Skeletal muscle tissue (tissue), 4 donors: ENCODE data around the gene KRTAP5-3. TPM values are rescaled to one million over a fixed set of nuclear protein-coding genes. Genes with fewer than 3 reads are reported as not detected.
A peak's percentile ranks its signal among the peaks of the same experiment; 100 is the strongest.

ENCODE experiments used
- H3K27ac ChIP-seq: one replicate; pipeline ENCODE4 v1.7.0; 2013; ENCODE audit warnings: mild to moderate bottlenecking, low read depth, low read length, inconsistent platforms
- H3K27me3 ChIP-seq, 3 donors: one replicate each; pipeline ENCODE4 v1.7.0; 2013; ENCODE audit warnings: low read length in 3 of 3; ENCODE audit not compliant: control insufficient read depth in 3 of 3, insufficient read depth in 3 of 3
- H3K36me3 ChIP-seq, 3 donors: one replicate each; pipeline ENCODE4 v1.7.0; 2013; ENCODE audit warnings: low read length in 3 of 3; ENCODE audit not compliant: control insufficient read depth in 3 of 3, insufficient read depth in 3 of 3
- H3K4me1 ChIP-seq, 3 donors: one replicate each; pipeline ENCODE4 v1.7.0; 2013; ENCODE audit warnings: low read length in 3 of 3, mild to moderate bottlenecking in 3 of 3; ENCODE audit not compliant: control insufficient read depth in 3 of 3, insufficient read depth in 3 of 3
- H3K4me3 ChIP-seq, 3 donors: one replicate each; pipeline ENCODE4 v1.7.0; 2013; ENCODE audit warnings: low read length in 3 of 3
- H3K9ac ChIP-seq, 3 donors: one replicate each; pipeline ENCODE4 v1.7.0; 2013; ENCODE audit warnings: low read length in 3 of 3, mild to moderate bottlenecking in 3 of 3, moderate library complexity in 2 of 3, low read depth in 1 of 3
- H3K9me3 ChIP-seq, 3 donors: one replicate each; pipeline ENCODE4 v1.7.0; 2013; ENCODE audit warnings: low read length in 3 of 3; ENCODE audit not compliant: control insufficient read depth in 3 of 3
- total RNA-seq: library from RNA; depleted of rRNA; stranded (reverse); fragments of >200 nt; gene quantifications from one replicate; pipeline ENCODE4 v1.2.3, GENCODE V29; 2014
- donor health status: Osteomylitis.

The KRTAP5-3 gene
- total RNA-seq, 1 donor from 2014 or later: not detected

DNA sequence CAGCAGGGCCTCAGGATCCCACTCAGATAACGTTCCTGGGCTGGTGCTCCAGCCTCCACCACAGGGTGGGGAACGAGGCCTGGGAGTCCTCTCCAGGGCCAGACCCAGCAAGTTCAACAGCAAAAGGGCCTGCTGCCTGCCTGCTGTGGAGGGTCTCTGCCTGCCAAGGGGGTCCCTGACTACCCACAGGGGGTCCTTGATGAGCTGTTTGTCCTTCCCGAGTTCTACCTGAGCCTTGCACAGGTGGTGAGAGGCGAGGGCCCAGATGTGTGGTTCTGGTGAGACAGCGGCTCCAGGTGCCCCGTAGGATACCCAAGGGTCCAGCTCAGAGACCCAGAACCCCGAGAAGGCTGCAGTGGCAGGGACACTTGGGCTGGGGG, 40.6 kb downstream of the KRTAP5-3 start:
- Histone ChIP-seq H3K27me3 (no peaks in the 10 kb centered on the region), H3K9ac (peak overlapping the region in 2 of 3 donors; percentile 14 to 82), H3K9me3 (no peaks in the 10 kb centered on the region), H3K27ac (peak overlapping the region; percentile 79), H3K4me3 (peak overlapping the region in 1 of 3 donors; percentile 13), H3K4me1 (peaks cover 15 to 77% (median 73%) of the 10 kb centered on the region in 3 donors), H3K36me3 (peaks cover 0 to 19% (median 5%) of the 10 kb centered on the region in 3 donors)

DNA sequence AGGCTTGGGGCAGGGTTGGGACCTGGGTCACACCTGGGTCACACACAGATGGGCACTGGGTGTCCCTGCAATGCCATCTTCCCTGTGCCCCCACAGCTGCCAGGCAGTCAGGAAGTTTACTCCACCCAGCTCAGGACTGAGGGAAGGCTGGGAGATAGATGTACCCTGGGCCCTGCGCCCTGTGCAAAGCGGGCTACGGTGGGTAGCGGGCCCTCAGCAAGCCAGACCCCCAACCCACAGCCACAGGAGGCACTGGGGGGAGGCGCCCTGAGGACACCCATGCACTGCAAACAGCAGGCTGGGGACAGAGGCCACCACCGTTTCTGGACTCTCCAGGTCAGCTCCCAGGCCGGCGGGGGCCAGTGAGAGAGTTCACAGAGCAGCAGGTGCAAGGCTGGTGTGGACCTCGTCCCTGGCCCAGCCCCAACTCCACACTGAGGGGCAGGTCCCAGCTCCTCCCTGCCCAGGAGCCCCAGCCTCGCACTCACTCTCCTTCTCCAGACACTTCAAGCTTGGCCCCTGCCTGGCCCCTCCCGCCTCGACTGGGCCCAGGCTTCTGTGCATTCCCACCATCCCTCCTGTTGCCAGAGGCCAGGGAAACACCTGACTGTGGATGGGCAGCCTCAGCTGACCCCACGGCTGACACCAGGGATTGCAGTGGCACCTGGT, 41.1 kb downstream of the KRTAP5-3 start:
- Histone ChIP-seq H3K36me3 (peaks cover 0 to 24% (median 11%) of the 10 kb centered on the region in 3 donors), H3K27ac (peak overlapping the region; percentile 79), H3K9ac (peak overlapping the region; percentile 30 to 78 (median 50)), H3K27me3 (no peaks in the 10 kb centered on the region), H3K4me1 (peaks cover 15 to 82% (median 76%) of the 10 kb centered on the region in 3 donors), H3K4me3 (no peak overlapping the region), H3K9me3 (no peaks in the 10 kb centered on the region)

DNA sequence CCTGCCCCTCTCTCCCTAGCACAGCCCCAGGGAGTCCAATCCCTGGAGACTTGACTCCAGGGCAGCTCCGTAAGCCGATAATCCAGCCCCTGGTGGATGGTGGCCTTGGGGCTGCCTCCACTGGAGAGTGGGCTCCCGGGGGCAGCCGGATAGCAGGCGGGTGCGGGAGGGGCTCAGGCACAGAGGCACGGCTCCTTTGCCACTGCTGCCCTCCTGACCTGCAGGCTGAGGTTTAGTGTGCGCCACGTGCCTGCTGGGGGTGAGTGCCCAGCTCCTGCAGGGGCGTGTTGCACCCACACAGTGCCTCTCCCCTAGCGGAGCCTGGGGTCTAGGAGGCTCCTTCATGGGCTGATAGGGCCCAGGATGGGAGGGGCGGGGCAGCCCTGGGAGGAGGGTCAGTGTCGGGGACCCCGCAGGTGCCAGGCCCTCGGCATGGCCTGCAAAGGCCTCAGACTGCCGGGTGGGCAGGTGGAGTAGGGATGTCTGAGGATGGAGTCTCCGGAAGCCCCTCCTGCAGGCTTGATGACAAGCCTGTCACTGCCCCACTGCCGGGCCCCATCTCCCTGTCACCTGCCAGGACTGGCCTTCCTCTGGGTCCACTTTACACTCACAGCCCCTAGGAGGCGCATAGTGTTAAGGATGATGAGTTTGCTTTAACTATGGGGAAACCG, 41.7 kb downstream of the KRTAP5-3 start:
- H3K4me1 ChIP-seq: peaks cover 15 to 83% (median 76%) of the 10 kb centered on the region in 3 donors
- H3K36me3 ChIP-seq: peaks cover 2 to 29% (median 12%) of the 10 kb centered on the region in 3 donors
- no peaks in the 10 kb centered on the region for H3K27me3 ChIP-seq
- H3K27ac ChIP-seq: peak overlapping the region; percentile 79
- no peaks in the 10 kb centered on the region for H3K9me3 ChIP-seq
- H3K4me3 ChIP-seq: no peak overlapping the region
- H3K9ac ChIP-seq: peak overlapping the region in 2 of 3 donors; percentile 30 to 78

DNA sequence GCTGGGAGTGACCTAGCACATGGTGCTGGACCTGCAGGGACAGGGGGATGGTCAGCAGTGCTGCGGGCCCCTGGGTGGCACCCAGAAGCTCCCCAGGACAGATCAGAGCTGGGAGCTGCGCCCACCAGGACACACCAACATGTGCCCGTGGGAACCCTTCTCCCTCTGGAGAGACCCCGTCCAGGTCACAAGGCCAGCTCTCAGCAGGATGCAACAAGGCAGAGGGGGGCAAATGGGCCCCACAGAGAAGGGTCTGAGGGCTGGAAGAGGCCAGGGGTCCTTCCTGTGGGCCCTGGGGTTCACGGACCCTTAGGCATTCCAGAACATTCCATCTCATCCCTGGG, 42.4 kb downstream of the KRTAP5-3 start:
- H3K9me3 ChIP-seq: no peaks in the 10 kb centered on the region
- no peak overlapping the region for H3K4me3 ChIP-seq
- peak overlapping the region in 1 of 3 donors; percentile 78 for H3K9ac ChIP-seq
- H3K27ac ChIP-seq: no peak overlapping the region
- H3K36me3 ChIP-seq: peaks cover 2 to 31% (median 12%) of the 10 kb centered on the region in 3 donors
- H3K27me3 ChIP-seq: no peaks in the 10 kb centered on the region
- peaks cover 13 to 81% (median 75%) of the 10 kb centered on the region in 3 donors for H3K4me1 ChIP-seq

DNA sequence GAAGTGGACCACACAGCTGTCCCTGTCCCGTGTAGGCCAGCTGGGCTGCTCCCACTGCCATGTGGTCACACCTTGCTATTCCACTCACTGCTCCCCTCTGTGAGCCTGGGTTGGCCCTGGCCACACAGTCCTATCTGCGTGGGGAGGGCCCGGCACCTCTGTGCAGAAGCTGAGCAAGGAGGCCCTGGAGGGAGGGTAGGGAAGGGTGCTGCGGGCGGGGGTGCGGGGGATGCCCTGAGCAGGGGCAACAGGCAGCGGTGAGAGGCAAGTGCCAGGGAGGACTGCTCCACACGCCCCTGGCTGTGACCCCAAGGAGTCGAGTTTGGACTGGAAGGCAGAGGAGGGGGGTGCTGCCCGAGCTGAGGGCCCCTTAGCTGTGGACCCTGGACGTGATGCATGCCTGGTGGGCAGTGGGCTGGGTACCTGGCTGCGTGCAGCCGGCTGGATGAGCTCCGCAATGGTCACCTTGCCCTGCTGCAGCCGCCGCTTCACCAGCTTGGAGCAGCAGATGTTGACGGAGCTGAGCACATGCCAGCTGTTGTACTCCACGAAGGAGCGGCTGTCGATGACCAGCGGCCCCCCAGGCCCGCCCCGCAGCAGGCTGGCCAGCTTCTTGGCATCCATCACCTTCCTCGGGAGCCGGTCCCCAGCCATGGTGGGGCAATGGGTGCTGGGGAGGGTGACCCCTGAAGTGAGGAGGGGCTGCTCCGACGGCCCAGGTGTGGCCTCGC, 42.9 kb downstream of the KRTAP5-3 start:
- peaks cover 13 to 82% (median 76%) of the 10 kb centered on the region in 3 donors for H3K4me1 ChIP-seq
- H3K4me3 ChIP-seq: no peak overlapping the region
- H3K27ac ChIP-seq: no peak overlapping the region
- H3K27me3 ChIP-seq: no peaks in the 10 kb centered on the region
- no peaks in the 10 kb centered on the region for H3K9me3 ChIP-seq
- H3K9ac ChIP-seq: peak overlapping the region in 1 of 3 donors; percentile 72
- peaks cover 2 to 37% (median 12%) of the 10 kb centered on the region in 3 donors for H3K36me3 ChIP-seq

DNA sequence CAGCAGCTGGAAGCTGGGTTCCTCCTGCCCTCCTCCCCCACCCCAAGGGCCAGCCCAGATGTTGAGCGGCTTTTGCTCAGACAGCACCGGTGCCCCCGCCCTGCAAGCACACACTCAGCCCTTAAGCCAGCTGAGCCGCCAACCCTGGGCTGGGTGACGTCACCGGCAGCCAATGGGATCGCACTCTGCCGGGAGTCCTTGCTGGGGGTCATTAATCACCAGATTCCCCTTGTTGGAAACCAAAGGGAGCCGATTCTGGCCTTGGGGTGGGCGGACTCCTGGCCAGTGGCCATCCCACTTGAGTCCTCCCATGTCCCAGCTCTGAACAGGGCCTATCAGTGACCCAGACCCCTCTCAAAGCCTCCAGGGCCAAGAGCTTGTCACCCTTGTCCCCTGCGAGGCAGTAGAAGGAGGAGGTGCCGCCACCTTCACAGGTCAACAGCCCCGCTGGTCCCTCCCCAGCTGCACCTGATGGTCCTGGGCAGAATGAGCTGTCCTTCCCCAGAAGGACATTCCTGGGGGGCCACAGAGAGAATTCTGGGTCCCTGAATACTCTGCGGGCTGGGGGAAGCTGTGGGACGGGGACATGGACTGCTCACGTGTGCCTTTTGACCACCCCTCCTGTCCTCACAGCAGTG, 43.6 kb downstream of the KRTAP5-3 start:
- H3K9me3 ChIP-seq: no peaks in the 10 kb centered on the region
- H3K4me1 ChIP-seq: peaks cover 14 to 83% (median 77%) of the 10 kb centered on the region in 3 donors
- H3K27ac ChIP-seq: no peak overlapping the region
- H3K27me3 ChIP-seq: no peaks in the 10 kb centered on the region
- peaks cover 2 to 41% (median 12%) of the 10 kb centered on the region in 3 donors for H3K36me3 ChIP-seq
- H3K4me3 ChIP-seq: no peak overlapping the region
- peak overlapping the region in 1 of 3 donors; percentile 72 for H3K9ac ChIP-seq

DNA sequence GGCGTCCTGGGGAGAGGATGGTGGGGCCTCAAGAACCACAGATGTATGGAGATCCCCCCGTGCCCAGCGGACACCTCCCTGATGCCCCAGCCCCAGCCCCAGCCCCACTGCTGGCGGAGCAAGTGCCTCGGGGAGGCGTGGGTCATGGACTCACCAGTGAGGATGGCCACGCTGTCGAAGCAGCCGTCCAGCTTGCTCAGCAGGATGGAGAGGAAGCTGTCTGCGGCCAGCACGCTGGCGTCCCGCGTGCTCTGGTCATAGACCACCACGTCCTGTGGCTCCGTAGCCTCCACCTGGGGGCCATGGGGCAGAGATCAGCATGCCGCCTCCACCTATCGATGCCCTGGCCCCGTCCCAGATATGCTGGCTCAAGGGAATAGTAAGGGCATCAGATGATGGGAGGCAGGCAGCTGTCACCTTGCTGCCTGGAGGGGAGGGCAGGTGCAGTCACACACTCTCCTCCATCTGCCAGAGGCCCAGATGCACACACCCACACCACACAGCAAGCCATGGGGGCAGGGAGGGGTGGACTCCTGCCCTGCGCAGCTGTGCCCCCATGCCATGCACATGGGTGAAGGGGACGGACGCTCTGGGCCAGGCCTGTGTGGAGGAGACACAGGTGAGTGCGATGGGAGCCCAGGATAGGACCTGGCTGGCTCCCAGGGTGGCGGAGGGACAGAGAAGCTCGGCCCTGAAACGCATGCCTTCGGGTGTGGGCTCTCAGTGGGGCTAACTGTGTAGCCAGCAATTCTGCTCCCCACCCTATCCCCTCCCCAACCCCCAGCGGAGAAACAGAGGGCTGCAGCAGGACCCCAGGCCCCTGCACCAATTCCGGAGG, 44.3 kb downstream of the KRTAP5-3 start:
- Histone ChIP-seq H3K9ac (no peak overlapping the region), H3K36me3 (peaks cover 2 to 41% (median 12%) of the 10 kb centered on the region in 3 donors), H3K27ac (no peak overlapping the region), H3K4me1 (peaks cover 19 to 83% (median 78%) of the 10 kb centered on the region in 3 donors), H3K27me3 (no peaks in the 10 kb centered on the region), H3K4me3 (no peak overlapping the region), H3K9me3 (no peaks in the 10 kb centered on the region)

DNA sequence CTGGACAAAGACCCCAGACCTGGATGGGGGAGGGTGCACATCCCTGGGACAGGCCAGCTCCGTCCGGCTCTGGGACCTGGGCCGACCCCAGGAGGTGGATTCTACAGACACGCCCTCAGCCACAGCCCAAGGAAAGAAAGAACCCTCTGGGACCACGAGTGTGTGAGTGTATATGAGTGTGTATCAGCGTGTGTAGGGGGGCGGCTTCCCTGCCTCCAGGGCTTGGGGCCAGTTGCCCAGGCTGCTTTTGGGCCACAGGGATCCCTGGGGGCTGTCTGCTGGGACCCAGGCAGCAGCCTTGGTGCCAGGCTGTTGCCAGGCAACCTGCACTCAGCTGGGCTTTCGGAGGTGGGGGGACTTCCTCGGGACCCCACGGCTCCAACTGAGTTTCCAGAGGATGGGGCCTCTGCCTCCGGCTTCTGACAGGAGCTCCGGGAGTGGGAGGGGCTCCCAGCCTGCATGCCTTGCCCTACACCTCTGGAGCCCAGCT, 45.1 kb downstream of the KRTAP5-3 start:
- no peaks in the 10 kb centered on the region for H3K27me3 ChIP-seq
- no peak overlapping the region for H3K4me3 ChIP-seq
- H3K9ac ChIP-seq: peak overlapping the region in 1 of 3 donors; percentile 25
- peaks cover 2 to 41% (median 12%) of the 10 kb centered on the region in 3 donors for H3K36me3 ChIP-seq
- no peaks in the 10 kb centered on the region for H3K9me3 ChIP-seq
- H3K27ac ChIP-seq: no peak overlapping the region
- peaks cover 26 to 83% (median 78%) of the 10 kb centered on the region in 3 donors for H3K4me1 ChIP-seq
